ENCODE measurements around the gene COG8.
"Not testable (repeated sequence)": the region's sequence is repeated elsewhere in the genome, so short reads cannot be mapped to it uniquely, and the experiment has no call there.

COG8 gene, protein sequence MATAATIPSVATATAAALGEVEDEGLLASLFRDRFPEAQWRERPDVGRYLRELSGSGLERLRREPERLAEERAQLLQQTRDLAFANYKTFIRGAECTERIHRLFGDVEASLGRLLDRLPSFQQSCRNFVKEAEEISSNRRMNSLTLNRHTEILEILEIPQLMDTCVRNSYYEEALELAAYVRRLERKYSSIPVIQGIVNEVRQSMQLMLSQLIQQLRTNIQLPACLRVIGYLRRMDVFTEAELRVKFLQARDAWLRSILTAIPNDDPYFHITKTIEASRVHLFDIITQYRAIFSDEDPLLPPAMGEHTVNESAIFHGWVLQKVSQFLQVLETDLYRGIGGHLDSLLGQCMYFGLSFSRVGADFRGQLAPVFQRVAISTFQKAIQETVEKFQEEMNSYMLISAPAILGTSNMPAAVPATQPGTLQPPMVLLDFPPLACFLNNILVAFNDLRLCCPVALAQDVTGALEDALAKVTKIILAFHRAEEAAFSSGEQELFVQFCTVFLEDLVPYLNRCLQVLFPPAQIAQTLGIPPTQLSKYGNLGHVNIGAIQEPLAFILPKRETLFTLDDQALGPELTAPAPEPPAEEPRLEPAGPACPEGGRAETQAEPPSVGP

DNA sequence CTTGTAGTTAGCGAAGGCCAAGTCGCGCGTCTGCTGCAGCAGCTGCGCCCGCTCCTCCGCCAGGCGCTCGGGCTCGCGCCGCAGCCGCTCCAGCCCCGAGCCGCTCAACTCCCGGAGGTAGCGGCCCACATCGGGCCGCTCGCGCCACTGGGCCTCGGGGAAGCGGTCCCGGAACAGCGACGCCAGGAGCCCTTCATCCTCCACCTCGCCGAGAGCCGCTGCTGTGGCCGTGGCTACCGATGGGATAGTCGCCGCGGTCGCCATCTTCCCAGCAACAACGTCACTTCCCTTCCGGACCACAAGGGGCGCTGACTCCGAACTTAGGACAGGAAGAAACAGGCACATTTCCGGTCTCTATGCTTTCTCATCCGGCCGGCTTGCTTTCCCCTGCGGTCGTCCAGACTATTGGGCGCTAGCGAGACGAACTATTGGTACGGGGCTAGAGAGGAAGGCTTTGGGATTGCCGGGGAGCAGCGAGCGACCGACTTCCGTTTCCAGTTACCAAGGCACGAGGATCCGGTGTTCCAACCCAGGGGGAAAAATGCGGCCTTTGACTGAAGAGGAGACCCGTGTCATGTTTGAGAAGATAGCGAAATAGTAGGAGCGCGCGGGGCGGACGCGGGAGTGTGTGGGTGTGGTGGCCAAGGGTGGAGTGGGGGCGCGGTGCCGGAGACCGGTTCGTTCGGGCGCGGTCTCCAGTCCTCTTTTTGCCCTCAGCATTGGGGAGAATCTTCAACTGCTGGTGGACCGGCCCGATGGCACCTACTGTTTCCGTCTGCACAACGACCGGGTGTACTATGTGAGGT, at the start of gene COG8, which contains the start of gene NIP7:
Gene COG8 (minus strand): TSS at position 276 of the 806 bp plus-strand sequence. CDS start 12 bp downstream, at position 264.
Gene NIP7 (plus strand): TSS at position 484 of the 806 bp plus-strand sequence. CDS start 58 bp downstream, at position 542.
- peak; percentile 92 for DNase-seq

DNA sequence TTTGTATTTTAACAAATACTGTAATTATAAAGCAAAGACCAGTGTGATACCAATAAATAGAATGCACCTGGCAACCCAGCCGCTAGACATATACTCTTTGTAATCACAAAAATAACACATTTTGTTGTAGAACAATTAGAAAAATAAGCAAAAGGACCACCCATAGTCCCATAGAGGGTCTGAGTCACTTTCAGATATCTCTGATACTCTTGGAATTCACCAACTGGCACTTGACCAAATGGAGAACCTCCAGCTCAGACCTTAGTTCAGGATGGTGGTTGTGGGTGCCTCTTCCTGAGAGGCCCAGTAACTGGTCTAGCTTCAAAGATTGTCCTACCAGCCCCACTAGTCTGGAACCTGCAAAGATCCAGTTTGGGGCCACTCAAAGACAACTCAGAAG, 47.2 kb upstream of the COG8 start:
- no peak for DNase-seq

DNA sequence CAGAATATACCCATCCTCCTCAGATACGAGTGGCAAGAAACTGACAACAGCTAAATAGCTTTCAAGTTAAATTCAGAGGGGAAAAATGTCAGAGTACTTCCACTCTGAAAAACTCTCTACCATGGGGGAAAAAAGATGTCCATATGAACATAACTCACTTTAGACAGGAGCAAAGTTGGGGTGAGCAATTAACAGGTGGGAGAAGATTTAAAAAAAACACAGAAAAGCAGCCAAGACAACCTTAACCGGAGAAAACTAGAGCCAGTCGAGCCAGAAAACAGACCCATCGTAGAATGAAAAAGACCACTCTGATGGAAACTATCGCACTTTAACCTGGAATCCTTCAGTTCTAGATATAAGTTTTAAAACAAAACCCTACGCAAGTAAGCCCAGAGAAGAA, 45.6 kb upstream of the COG8 start:
- no peak for DNase-seq

DNA sequence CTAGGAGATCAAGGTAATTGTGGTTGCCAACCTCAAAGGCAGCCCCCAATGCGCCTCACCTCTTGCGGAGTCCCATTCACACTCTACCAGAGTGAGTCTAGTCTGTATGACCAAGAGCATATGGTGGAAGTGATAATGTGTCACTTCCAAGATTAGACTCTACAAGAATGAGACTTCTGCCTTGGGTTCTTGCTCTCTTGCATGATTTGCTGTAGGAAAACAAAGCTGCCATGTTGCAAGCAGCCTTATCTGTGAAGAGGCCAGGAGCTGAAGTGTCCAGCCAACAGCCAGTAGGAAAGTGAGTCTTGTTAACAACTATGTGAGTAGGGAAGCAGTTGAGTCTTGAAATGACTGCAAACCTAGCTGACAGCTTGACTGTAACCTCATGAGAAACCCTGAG, 43.1 kb upstream of the COG8 start:
- no peak for DNase-seq

DNA sequence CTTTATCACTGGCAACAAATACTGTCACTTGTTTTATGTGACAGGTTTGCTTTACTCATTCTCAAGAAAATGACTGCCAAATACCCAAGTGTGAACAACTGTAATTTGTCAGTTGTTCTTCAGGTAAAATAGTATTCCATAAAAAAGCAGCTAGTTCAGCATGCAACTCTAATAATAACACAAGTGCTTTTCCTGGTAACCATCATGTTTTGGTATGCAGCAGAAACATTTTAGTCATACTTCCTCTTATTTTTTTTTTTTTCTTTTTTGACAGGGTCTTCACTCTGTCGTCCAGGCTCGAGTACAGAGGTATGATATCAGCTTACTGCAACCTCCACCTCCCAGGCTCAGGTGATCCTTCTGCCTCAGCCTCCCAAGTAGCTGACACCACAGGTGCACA, 41.9 kb upstream of the COG8 start:
- DNase-seq: no peak

DNA sequence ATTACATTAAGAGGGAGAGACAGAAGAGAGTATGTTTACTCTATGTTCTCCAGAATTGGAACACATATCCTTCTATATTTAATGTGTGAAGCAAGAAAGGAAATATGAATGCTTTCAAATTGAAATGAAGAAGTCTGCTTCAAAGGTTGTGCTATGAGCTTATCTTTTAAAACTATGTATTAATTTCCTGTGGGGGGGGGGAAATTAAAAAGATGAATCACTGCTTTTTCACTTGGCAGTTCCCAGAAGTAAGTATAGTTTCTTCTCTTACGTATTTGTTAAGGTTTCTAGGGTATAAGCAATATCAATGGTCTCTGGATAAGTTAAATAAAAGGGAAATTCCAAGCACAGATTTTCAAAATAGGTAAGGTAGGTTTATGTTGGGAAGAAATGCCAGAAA, 39.4 kb upstream of the COG8 start:
- no peak for DNase-seq

DNA sequence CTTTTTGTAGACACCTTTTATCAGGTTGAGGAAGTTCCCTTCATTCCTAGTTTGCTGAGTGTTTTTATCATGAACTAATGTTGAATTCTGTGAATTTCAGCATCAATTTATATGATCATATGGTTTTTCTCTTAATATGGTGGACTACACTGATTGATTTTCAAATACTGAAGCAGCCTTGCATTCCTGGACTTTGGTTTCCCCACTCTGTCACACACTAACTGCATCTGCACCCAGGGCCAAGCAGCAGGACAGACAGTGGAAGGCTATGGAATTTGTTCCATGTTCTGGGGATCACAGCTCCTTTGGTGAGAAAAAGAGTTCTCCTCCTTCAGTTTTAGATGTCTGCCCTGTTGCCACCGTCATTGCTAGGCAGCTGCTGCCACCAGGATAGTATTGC, 38.7 kb upstream of the COG8 start:
- no peak for DNase-seq

DNA sequence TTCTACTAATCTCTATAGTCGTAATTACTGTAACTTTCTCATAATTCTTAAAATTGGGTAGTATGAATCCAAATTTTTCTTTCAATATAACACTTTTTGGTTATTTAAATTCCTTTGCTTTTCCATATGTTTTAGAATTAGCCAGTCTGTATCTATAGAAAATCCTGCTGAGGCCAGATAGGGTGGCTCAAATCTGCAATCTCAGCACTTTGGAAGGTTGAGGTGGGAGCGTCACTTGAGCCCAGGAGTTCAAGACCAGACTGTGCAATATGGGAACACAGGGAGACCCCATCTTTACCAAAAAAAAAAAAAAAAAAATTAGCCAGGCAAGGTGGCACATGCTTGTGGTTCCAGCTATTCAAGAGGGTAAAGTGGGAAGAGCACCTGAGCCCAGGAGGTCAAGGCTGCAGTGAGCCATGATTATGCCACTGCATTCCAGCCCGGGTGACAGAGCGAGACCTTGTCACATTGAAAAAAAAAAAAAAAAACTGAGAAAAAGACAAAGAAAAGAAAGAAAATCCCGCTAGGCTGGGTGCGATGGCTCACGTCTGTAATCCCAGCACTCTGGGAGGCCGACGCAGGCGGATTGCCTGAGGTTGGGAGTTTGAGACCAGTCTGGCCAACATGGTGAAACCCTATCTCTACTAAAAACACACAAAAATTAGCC, 37.2 kb upstream of the COG8 start:
- DNase-seq: no peak

DNA sequence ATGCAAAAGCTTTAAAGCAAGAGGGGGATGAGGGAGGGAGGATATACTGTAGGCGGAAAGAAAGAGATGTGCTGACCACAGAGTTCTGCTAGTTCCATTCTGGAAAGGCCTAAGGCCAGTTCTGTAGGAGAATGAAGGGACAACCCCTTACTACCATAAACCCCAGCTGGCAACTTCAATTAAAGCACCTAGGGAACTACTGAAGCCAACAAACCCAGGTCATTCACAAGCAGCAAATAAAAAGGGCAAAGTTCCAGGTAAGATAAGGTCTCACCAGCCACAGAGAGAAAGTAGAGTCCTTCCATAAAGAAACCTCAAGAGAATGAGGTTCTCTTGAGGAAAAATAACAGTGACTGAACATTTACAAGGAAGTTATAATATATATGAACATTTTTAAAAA, 33.7 kb upstream of the COG8 start:
- no peak for DNase-seq

DNA sequence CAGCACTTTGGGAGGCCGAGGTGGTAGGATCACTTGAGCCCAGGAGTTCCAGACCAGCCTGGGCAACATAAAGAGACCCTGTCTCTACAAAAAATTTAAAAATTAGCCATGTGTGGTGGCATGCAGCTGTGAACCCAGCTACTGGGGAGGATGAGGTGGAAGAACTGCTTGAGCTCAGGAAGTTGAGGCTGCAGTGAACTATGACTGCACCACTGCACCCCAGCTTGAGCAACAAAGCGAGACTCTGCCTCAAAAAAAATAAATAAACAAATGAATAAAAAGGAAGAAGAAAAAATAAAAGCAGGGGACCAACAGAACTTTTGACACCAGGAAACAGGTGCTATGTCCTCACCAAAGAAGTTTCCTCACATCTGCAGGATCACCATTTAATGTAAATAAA, 32.2 kb upstream of the COG8 start:
- DNase-seq: no peak

DNA sequence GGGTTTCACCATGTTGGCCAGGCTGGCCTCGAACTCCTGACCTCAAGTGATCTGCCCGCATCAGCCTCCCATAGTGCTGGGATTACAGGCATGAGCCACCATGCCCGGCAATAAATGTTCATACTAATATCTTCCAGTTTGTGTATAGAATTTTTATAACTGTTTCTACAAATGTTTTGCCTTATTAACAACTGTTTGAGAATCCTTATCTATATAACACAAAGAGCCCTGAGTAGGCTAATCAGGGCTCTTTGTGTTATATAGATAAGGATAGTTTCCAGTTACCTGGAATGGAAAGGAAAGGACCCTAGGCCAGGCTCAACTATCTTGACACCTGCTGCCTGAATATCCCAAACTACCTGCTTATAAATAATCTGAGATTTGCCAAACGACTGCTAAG, 29.5 kb upstream of the COG8 start:
- no peak for DNase-seq

DNA sequence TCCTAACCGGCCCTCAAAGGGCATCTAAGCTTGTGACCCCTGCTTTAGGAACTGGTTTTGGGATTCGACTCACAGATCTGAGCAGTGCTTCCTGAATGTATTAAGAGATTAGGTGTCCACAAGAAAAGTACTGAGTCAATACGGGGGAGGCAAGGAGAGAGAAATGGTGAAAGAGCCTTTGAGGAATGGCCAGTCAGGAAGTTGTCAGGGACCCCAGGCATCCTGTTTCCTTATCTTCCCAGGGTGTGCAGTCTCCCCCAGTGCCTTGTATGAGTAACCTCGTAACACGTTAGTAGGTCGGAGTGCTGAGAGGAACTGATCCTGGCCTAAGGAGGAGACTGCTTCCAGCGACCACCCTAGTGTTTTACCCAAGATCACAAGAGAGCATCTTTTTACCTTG, 28.6 kb upstream of the COG8 start:
- DNase-seq: no peak

DNA sequence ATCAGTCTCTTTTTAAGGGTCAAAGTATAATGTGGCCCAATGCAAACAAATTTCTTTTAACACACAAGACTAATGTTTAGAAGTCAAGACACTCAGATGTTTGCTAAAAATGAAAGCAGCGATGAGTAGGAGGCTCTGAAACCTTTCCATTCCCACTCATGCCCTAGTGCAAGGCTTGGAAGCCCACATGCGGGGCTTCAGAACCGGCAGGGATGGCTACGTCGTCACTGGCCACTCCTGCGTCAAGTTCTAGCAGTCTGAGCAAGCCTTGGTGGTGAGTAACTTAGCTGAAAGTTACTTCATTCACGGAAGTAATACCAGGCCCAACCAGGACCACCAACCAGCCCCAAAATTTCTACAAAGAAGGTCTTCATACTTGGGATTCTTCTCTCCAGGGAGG, 27.1 kb upstream of the COG8 start:
- DNase-seq: no peak

DNA sequence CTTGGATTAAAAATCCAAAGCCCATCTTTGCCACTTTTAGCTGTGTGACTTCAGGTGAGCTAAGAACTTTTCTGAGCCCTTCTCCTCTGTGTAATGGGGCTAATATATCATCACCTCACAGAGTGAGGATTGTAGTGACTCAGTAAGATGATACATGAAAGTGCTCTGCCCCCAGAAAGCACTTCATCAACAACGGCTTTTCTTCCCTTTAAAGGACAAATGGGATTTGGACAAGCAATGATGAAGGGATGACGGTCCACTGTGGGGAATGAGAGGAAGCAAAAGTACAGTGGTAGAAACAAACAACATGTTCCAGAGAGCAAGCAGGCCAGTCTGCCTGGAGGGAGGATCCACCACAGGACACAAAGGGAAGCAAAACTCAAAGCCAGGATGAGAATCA, 26.5 kb upstream of the COG8 start:
- no peak for DNase-seq

DNA sequence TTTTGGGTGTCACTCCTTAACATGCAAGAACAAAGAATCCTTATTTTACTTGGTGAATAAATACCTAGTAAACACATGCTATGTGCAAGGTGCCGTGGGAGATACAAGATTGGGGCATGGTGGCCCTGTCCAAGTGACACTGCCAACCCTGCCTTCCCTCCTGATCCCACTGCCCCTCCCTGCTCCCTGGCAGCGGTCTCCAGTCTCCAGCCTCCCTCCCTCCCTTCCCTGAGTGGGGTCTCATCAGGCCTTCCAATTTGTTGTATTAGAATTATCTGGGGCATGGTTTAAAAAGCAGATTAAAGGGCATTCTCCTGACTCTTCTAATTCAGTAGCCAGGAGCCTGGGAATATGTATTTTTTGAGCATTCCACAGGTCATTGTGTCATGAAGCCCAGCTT, 24.7 kb upstream of the COG8 start:
- no peak for DNase-seq

DNA sequence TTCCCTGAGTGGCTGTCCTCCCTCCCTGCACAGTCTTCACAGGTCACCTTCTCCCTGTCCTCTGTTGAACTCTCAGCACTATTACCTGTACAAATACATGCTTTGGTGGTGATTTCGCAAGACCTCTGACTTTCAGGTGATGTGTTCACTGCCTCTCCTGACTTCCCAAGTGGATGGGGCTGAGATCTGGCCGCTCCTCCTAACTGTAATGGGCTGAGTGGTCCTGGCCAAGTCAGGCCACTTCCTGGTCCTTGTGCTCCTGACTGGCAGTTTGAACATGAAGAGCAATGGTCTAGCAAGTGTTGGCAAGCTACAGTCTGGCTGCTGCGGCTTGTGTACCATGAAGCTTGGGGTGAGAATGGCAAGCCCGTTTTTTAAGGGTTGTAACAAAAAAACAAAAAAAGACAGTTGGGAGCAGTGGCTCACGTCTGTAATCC, 23.9 kb upstream of the COG8 start:
- no peak for DNase-seq

DNA sequence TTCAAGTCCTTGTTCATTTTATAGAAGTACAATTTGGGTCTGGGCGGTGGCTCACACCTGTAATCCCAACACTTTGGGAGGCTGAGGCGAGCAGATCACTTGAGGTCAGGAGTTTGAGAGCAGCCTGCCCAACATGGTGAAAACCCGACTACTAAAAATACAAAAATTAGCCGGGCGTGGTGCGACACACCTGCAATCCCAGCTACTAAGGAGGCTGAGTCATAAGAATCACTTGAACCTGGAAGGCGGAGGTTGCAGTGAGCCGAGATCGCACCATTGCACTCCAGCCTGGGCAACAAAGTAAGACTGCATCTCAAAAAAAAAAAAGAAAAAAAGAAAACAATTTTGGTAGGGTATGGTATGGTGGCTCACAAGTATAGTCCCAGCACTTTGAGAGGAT, 20.7 kb upstream of the COG8 start:
- not testable (repeated sequence) for DNase-seq

DNA sequence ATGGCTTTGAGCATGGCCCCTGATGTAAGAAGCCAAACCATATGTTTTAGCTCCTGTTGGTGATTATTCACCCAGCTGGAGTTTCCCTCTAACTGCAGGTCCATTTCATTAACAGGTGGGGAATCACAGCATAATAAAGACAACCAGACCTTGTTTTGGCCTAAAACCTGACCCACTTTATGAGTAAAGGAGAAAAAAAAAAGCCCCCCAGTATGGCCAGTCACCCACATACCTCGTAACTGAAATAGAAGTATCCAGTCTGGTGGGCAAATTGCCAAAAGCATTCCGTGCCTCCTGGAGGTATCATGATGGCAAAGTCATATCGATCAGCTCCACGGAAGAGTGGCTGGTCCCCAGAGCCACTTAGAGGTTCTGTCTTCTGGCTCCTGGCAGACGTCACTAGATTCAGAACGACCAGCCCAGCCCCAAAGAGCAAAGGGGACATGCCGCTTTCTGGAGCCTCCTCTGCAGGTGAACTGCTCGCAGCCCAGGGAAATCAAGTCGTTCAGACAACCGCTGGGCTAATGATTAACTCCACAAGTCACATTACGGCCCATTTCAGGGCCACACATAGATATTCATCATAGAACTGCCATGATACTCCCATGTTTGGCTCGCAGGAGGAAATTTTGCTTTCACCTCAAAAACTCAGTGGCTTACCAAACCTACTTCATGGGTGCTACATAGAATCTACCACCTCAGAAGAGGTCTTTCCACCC, 12.1 kb upstream of the COG8 start, which contains the start of gene TMED6:
Gene TMED6 (minus strand): TSS at position 478 of the 719 bp plus-strand sequence. CDS start 33 bp downstream, at position 445.
- DNase-seq: peak; percentile 68

DNA sequence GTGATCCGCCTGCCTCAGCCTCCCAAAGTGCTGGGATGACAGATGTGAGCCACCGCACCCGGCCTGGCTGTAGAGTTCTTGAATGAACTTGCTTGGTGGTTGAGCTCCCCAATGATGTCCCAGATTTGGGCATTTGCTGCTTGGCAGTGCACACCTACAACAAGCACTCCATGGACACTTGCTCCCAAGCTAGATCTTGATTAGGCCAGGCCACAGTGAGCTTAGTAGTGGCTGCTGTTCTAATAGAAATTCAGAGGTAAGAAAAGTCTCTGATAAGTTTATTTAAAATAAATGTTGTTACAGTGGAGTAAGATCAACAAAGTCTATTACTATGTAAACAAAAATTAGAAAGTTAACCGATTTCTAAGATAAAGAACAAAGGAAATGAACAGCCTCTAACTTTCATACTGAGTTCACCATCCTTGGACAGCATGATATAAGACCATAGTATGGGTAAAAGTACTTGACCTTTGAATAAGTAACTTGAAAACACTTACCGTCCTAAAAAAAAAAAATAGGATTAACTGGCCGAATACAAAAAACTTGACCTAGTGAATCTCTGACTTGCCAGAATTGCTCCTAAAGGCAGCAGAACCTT, 11.3 kb upstream of the COG8 start:
- no peak for DNase-seq

DNA sequence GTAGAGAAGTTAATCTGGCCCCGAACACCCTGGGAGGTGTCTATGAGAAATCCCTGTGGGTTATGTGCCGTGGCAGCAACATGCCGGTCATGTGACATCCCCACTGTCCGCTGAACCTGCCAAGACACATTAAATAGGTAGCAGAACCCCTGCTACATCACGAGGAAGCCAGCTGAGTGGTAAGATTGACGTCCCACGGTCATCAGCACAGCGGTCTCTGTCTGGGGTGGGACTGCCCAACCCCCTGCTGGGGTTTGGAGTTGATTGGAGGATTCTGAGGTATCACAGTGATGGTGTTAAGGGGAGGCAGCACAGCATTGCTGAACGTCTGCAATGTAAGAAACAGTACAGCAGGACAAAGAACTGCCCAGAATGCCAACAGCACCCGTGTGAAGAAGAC, 10.2 kb upstream of the COG8 start:
- DNase-seq: no peak

DNA sequence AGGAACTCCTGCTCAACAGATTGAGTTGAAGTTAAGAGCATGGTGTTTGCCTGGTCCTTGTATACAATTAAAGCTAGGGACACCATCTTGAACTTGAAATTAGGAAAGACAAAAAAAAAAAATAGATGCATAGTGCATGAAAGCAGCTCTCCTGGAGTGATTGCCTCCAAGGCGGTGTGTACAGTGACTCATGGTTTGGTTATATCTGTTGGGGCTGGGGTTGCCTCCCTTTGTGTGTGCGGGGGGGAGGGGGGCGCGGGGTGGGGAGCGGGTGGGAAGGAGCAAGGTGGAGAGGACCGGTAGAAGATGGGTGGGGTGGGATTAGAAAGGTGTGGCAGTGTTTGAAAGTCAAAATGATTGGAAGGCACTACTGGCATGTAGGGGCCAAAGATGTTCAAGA, 8.9 kb upstream of the COG8 start:
- DNase-seq: no peak

DNA sequence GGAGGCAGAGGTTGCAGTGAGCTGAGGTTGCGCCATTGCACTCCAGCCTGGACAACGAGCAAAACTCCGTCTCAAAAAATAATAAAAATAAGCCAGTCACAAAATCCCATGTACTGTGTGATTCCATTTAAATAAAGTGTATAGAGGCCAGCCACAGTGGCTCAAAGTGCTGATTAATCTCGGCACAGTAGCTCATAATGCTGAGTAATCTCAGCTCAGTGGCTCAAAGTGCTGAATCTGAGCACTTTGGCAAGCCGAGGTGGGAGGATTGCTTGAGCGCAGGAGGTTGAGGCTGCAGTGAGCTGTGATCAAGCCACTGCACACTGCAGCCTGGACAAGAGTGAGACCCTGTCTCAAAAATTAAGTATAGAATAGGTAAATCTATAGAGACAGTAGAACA, 7.3 kb upstream of the COG8 start:
- DNase-seq: no peak
